T-cell (primary cell): ENCODE results near the gene SLC25A26. TPM values are rescaled to one million over a fixed set of nuclear protein-coding genes. Genes with fewer than 3 reads are reported as not detected.

ENCODE experiments used
- ATAC-seq, 4 experiments: fragments of 200-7000 bp in 3 of 4; fragments of 150-1000 bp in 1 of 4; cut with Tn5 transposase; replicated peaks in 1 of 4; 1 replicate in 3 of 4; 2 replicates in 1 of 4; pipeline ENCODE4 v1.10.0; 2021; ENCODE audit warnings: moderate library complexity in 3 of 4, mild to moderate bottlenecking in 2 of 4, moderate number of reproducible peaks in 1 of 4
- CTCF ChIA-PET, 2 donors: fragments of 300-600 bp; sonication (Branson Sonifier 250); formaldehyde crosslinking; loops; one replicate each; lab custom pipeline; 2022; ENCODE audit warnings: antibody characterized with exemption in 2 of 2; lab: Charles Lee
- POLR2A ChIA-PET, 2 donors: fragments of 300-600 bp; sonication (Branson Sonifier 250); formaldehyde crosslinking; loops; one replicate each; lab custom pipeline; 2022; ENCODE audit warnings: antibody characterized with exemption in 2 of 2; lab: Charles Lee
- DNase-seq, 35 experiments: peaks; one replicate each; pipeline versions ENCODE4 v3.0.0 to v3.0.0-alpha.2; 2013 to 2023
- H3K27ac ChIP-seq: one replicate; pipeline ENCODE4 v1.5.1; 2013; ENCODE audit warnings: low read length
- H3K27me3 ChIP-seq, 2 experiments: replicated peaks in 1 of 2; 1 replicate in 1 of 2; 2 replicates in 1 of 2; pipeline versions ENCODE4 v1.6.1 to v1.7.0; 2013; ENCODE audit warnings: low read length in 1 of 2, mixed read lengths in 1 of 2; ENCODE audit not compliant: control insufficient read depth in 2 of 2, insufficient read depth in 2 of 2; ENCODE audit errors: extremely low read depth in 1 of 2
- H3K36me3 ChIP-seq, 2 donors: 1 replicate in 1 of 2; 2 replicates in 1 of 2; pipeline versions ENCODE4 v1.6.1 to v1.7.0; 2013; ENCODE audit warnings: low read length in 1 of 2; ENCODE audit not compliant: control insufficient read depth in 2 of 2, insufficient read depth in 1 of 2; ENCODE audit errors: extremely low read depth in 1 of 2
- H3K4me1 ChIP-seq, 2 experiments: 1 replicate in 1 of 2; 2 replicates in 1 of 2; pipeline versions ENCODE4 v1.6.1 to v1.7.0; 2013; ENCODE audit warnings: low read length in 2 of 2, mixed read lengths in 1 of 2; ENCODE audit not compliant: insufficient read depth in 2 of 2, control insufficient read depth in 1 of 2; ENCODE audit errors: extremely low read depth in 1 of 2
- H3K4me3 ChIP-seq, 2 donors: 1 replicate in 1 of 2; 2 replicates in 1 of 2; pipeline versions ENCODE4 v1.5.1 to v1.7.0; 2013; ENCODE audit warnings: mild to moderate bottlenecking in 2 of 2, low read length in 1 of 2, moderate library complexity in 1 of 2; ENCODE audit not compliant: control insufficient read depth in 1 of 2; ENCODE audit errors: extremely low read depth in 1 of 2
- H3K9me3 ChIP-seq: 2 replicates; pipeline ENCODE4 v1.7.0; 2013
- H3K27ac Mint-ChIP-seq, 2 donors: one replicate each; pipeline ENCODE4 v1.8.0; 2020 to 2021; ENCODE audit warnings: mild to moderate bottlenecking in 2 of 2, mixed read lengths in 2 of 2
- H3K27me3 Mint-ChIP-seq, 2 donors: one replicate each; pipeline ENCODE4 v1.8.0; 2021 to 2022; ENCODE audit warnings: mixed read lengths in 2 of 2
- H3K36me3 Mint-ChIP-seq: one replicate; pipeline ENCODE4 v1.8.0; 2021; ENCODE audit warnings: mixed read lengths
- H3K4me1 Mint-ChIP-seq, 3 donors: one replicate each; pipeline ENCODE4 v1.8.0; 2020 to 2022; ENCODE audit warnings: mixed read lengths in 3 of 3, mild to moderate bottlenecking in 1 of 3
- H3K4me3 Mint-ChIP-seq, 3 donors: one replicate each; pipeline ENCODE4 v1.8.0; 2020 to 2022; ENCODE audit warnings: mild to moderate bottlenecking in 3 of 3, mixed read lengths in 3 of 3, moderate library complexity in 3 of 3
- H3K9me3 Mint-ChIP-seq, 3 donors: one replicate each; pipeline ENCODE4 v1.8.0; 2020 to 2022; ENCODE audit warnings: mixed read lengths in 3 of 3
- WGBS: methylation state at CpG from one replicate; pipeline ENCODE4 v1.1.5; 2013; ENCODE audit warnings: missing lambda C conversion rate; ENCODE audit not compliant: insufficient coverage; 5-methylcytosine and 5-hydroxymethylcytosine counted together
- total RNA-seq, 35 experiments: library from RNA in 6 of 35; stranded (reverse) in 6 of 35; fragments of 120-200 nt in 1 of 35; gene quantifications; one replicate each; pipeline versions ENCODE4 v1.2.1 to v1.2.4 and lab custom pipeline; 2013 to 2026

The SLC25A26 gene
- total RNA-seq, 5 donors from 2014 or later (not counting 1 experiment from before 2014, with no cell fraction given), result 16.6 to 26.9 (median 23.5) TPM

- peaks cover 0 to 14% (median 5%) of the 10 kb centered on the region in 3 donors for H3K4me1 Mint-ChIP-seq
- ChIA-PET POLR2A (no interaction called here), CTCF (interaction anchor here in 1 of 2 donors (1.1 kb wide), 1 partner anchor 10 kb away, joined by 4 read pairs; no protein-coding TSS in a partner anchor)
- peaks cover 24% of the 10 kb centered on the region for H3K36me3 Mint-ChIP-seq
- no peaks in the 10 kb centered on the region for H3K9me3 Mint-ChIP-seq
- no peaks in the 10 kb centered on the region for H3K27me3 Mint-ChIP-seq
- peak overlapping the region in 1 of 2 donors; percentile 30 for H3K27ac Mint-ChIP-seq
- peaks cover 7 to 14% of the 10 kb centered on the region in 2 donors for H3K36me3 ChIP-seq
- ATAC-seq, result no peak
- no peaks in the 10 kb centered on the region for H3K9me3 ChIP-seq
- H3K4me3 Mint-ChIP-seq, result no peak overlapping the region
- no peaks in the 10 kb centered on the region for H3K4me1 ChIP-seq
- no peak for DNase-seq
- no peak overlapping the region for H3K27ac ChIP-seq
- no peak overlapping the region for H3K4me3 ChIP-seq
- H3K27me3 ChIP-seq, result no peaks in the 10 kb centered on the region
- WGBS, result no CpG with 5 or more reads among the region's 3 CpGs
These were observed 147.2 kb downstream of the SLC25A26 start for GRCh38 chr3:66367979-66368378.

- Mint-ChIP-seq H3K27ac (peak overlapping the region; percentile 63 to 73), H3K27me3 (no peaks in the 10 kb centered on the region), H3K4me3 (no peak overlapping the region), H3K36me3 (peaks cover 36% of the 10 kb centered on the region), H3K9me3 (no peaks in the 10 kb centered on the region), H3K4me1 (peaks cover 0 to 14% (median 5%) of the 10 kb centered on the region in 3 donors)
- POLR2A ChIA-PET, result no interaction called here
- H3K9me3 ChIP-seq, result no peaks in the 10 kb centered on the region
- H3K4me1 ChIP-seq, result no peaks in the 10 kb centered on the region
- H3K4me3 ChIP-seq, result no peak overlapping the region
- H3K27ac ChIP-seq, result no peak overlapping the region
- no peaks in the 10 kb centered on the region for H3K27me3 ChIP-seq
- ATAC-seq (no peak), DNase-seq (no peak)
- WGBS, result 98% methylated on average over 7 of the region's 7 CpGs
- CTCF ChIA-PET, result interaction anchor here (0.5 to 1.0 kb wide), 2 partner anchors 93 to 453 kb away, joined by 3 read pairs; no protein-coding TSS in a partner anchor
- H3K36me3 ChIP-seq, result peaks cover 7 to 21% of the 10 kb centered on the region in 2 donors
These were observed 149.4 kb downstream of the SLC25A26 start for GRCh38 chr3:66370179-66370578.

- WGBS, result 89% methylated on average over 7 of the region's 7 CpGs
- Mint-ChIP-seq H3K4me3 (no peak overlapping the region), H3K27me3 (no peaks in the 10 kb centered on the region), H3K27ac (peak overlapping the region; percentile 13 to 73), H3K36me3 (peaks cover 45% of the 10 kb centered on the region), H3K4me1 (peaks cover 0 to 19% (median 6%) of the 10 kb centered on the region in 3 donors), H3K9me3 (no peaks in the 10 kb centered on the region)
- DNase-seq (no peak), ATAC-seq (no peak)
- H3K36me3 ChIP-seq, result peaks cover 7 to 33% of the 10 kb centered on the region in 2 donors
- H3K27ac ChIP-seq, result no peak overlapping the region
- H3K27me3 ChIP-seq, result no peaks in the 10 kb centered on the region
- H3K4me1 ChIP-seq, result no peaks in the 10 kb centered on the region
- ChIA-PET CTCF (interaction anchor here (0.6 to 1.6 kb wide), 3 partner anchors 94 to 444 kb away, joined by 3 to 9 read pairs (median 3); no protein-coding TSS in a partner anchor), POLR2A (no interaction called here)
- H3K4me3 ChIP-seq, result no peak overlapping the region
- no peaks in the 10 kb centered on the region for H3K9me3 ChIP-seq
These were observed 150.6 kb downstream of the SLC25A26 start for GRCh38 chr3:66371432-66371831.

- no peak overlapping the region for H3K4me3 Mint-ChIP-seq
- ATAC-seq (peak; percentile 45 to 68 (median 62)), DNase-seq (peak; percentile 15 to 65 (median 44))
- H3K9me3 Mint-ChIP-seq, result no peaks in the 10 kb centered on the region
- peaks cover 3 to 32% (median 19%) of the 10 kb centered on the region in 3 donors for H3K4me1 Mint-ChIP-seq
- Histone ChIP-seq H3K27me3 (no peaks in the 10 kb centered on the region), H3K4me1 (peaks cover 0 to 9% of the 10 kb centered on the region in 2 experiments), H3K36me3 (peaks cover 7 to 45% of the 10 kb centered on the region in 2 donors), H3K27ac (no peak overlapping the region), H3K4me3 (no peak overlapping the region), H3K9me3 (no peaks in the 10 kb centered on the region)
- CTCF ChIA-PET, result interaction anchor here (0.7 to 1.6 kb wide), 7 partner anchors 9 to 119 kb away, joined by 3 to 9 read pairs (median 5); no protein-coding TSS in a partner anchor
- H3K27ac Mint-ChIP-seq, result peak overlapping the region; percentile 25 to 65
- POLR2A ChIA-PET, result no interaction called here
- no peaks in the 10 kb centered on the region for H3K27me3 Mint-ChIP-seq
- H3K36me3 Mint-ChIP-seq, result peaks cover 54% of the 10 kb centered on the region
- 98% methylated on average over 10 of the region's 18 CpGs for WGBS
These were observed 152.0 kb downstream of the SLC25A26 start for GRCh38 chr3:66372681-66373350.

GRCh38 chr3:66376568-66376967 is 155.8 kb downstream of the SLC25A26 start:
- Histone ChIP-seq H3K4me3 (no peak overlapping the region), H3K9me3 (no peaks in the 10 kb centered on the region), H3K27ac (no peak overlapping the region), H3K4me1 (peaks cover 0 to 14% of the 10 kb centered on the region in 2 experiments), H3K27me3 (no peaks in the 10 kb centered on the region), H3K36me3 (peaks cover 14 to 68% of the 10 kb centered on the region in 2 donors)
- Mint-ChIP-seq H3K27me3 (no peaks in the 10 kb centered on the region), H3K36me3 (peaks cover 70% of the 10 kb centered on the region), H3K4me3 (no peak overlapping the region), H3K4me1 (peaks cover 11 to 32% (median 27%) of the 10 kb centered on the region in 3 donors), H3K9me3 (no peaks in the 10 kb centered on the region), H3K27ac (peak overlapping the region; percentile 91 to 94)
- POLR2A ChIA-PET, result interaction anchor here in 1 of 2 donors (0.7 kb wide), 1 partner anchor 73 kb away, joined by 6 read pairs; no protein-coding TSS in a partner anchor
- CTCF ChIA-PET, result interaction anchor here (0.7 to 2.3 kb wide), 4 partner anchors 17 to 117 kb away, joined by 3 to 29 read pairs (median 11); no protein-coding TSS in a partner anchor
- WGBS, result 91% methylated on average over 1 of the region's 2 CpGs
- DNase-seq, result no peak
- ATAC-seq, result no peak

- DNase-seq, result peak in 5 of 35 experiments; percentile 5 to 42 (median 26)
- H3K4me3 Mint-ChIP-seq, result peak overlapping the region in 1 of 3 donors; percentile 2
These were observed 157.0 kb downstream of the SLC25A26 start for GRCh38 chr3:66377800-66378199.

More at GRCh38 chr3:66377800-66378199, 157.0 kb downstream of the SLC25A26 start:
- Histone ChIP-seq H3K4me3 (no peak overlapping the region), H3K36me3 (peaks cover 14 to 81% of the 10 kb centered on the region in 2 donors), H3K9me3 (no peaks in the 10 kb centered on the region), H3K27me3 (no peaks in the 10 kb centered on the region), H3K4me1 (peaks cover 0 to 14% of the 10 kb centered on the region in 2 experiments), H3K27ac (peak overlapping the region; percentile 73)
- Mint-ChIP-seq H3K27me3 (no peaks in the 10 kb centered on the region), H3K9me3 (no peaks in the 10 kb centered on the region), H3K4me1 (peaks cover 11 to 27% (median 23%) of the 10 kb centered on the region in 3 donors), H3K27ac (peak overlapping the region; percentile 91 to 94), H3K36me3 (peaks cover 80% of the 10 kb centered on the region)
- WGBS, result 77% methylated on average over 3 of the region's 5 CpGs
- CTCF ChIA-PET, result interaction anchor here (0.6 to 2.4 kb wide), 32 partner anchors 9 to 444 kb away, joined by 3 to 29 read pairs (median 5); no protein-coding TSS in a partner anchor
- POLR2A ChIA-PET, result interaction anchor here in 1 of 2 donors (2.2 kb wide), 1 partner anchor 76 kb away, joined by 6 read pairs; no protein-coding TSS in a partner anchor
- peak; percentile 55 to 76 (median 62) for ATAC-seq
